ENCODE results near the gene PIH1D2.

DNA sequence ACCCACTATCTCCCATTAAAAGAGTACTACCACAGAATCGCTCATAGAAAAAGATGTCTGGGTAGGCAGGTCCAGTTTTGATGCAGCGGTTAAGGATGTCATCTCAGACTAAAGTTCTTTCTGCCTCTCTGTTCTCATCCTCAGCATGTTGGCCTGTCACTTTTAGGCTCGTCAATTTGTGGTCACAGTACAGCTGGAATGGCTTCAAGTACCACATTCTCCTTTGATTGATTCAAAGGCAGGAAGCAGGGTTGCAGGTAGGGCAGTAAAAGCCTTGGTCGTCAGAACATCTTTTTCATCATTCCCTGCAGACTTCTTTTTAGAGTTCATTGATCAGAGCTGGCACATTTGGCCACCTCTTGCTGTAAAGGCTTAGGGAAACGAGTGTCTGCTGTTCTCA is 41.6 kb upstream of the PIH1D2 start:
- no peak for TF ChIP-seq FOXA1 (IDR thresholded peaks at IDR 0.05)
- TF ChIP-seq NFRKB (IDR thresholded peaks at IDR 0.05) = no peak
- TF ChIP-seq SP1 (IDR thresholded peaks at IDR 0.05) = no peak
- TF ChIP-seq FOXM1 (IDR thresholded peaks at IDR 0.05; ENCODE audit: borderline replicate concordance) = no peak
- TF ChIP-seq ARNT (IDR thresholded peaks at IDR 0.05) = no peak
- no peak for TF ChIP-seq SUZ12 (IDR thresholded peaks at IDR 0.05)
- no peak for TF ChIP-seq PKNOX1 (IDR thresholded peaks at IDR 0.05)
- no peak for TF ChIP-seq ELF4 (IDR thresholded peaks at IDR 0.05)
- TF ChIP-seq BHLHE40 (IDR thresholded peaks at IDR 0.05; ENCODE audit: borderline replicate concordance) = no peak
- no peak for TF ChIP-seq FOXK2 (IDR thresholded peaks at IDR 0.05)
- TF ChIP-seq ZNF384 (IDR thresholded peaks at IDR 0.05) = no peak
